HG02884 (cell line): Measurements from ENCODE around the gene SLC27A4.

Experiments used
- ATAC-seq: cut with Tn5 transposase; IDR thresholded peaks from one replicate; pipeline ENCODE4 v1.9.1; 2021; ENCODE audit warnings: mild to moderate bottlenecking, moderate library complexity; ENCODE audit not compliant: unreplicated experiment

The SLC27A4 gene

DNA sequence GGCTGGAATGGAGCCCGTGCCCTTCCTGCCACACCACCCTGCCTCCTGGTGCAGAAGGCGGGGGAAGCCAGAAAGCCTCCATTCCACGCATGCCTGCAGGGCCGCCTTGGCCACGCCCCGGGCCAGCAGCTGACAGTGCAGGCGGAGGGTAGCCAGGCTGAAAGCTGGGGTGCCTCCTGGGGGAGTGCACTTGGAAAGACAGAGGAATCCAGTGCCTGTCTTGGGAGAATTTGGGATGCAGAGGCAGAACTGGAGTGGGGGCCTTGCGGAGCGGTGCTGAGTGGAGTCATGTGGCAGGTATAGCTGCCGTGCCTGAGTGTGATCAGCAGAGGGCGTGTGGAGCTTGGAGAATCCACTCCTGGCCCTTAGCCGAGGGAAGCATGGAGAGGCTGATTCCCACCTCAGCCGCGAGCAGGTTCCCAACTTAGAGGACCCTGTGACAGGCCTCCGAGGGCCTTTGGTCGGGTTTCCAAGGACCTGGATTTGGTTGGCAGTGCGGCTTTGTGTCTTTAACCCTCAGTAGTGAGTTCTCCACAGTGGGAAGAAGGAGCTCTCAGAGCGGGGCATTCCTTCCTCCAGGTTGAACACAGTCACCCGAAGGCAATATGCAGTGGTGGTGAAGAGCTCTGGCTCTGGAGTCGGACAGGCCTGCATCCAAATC, 21.8 kb downstream of the SLC27A4 start:
- ATAC-seq, result peak; percentile 63

DNA sequence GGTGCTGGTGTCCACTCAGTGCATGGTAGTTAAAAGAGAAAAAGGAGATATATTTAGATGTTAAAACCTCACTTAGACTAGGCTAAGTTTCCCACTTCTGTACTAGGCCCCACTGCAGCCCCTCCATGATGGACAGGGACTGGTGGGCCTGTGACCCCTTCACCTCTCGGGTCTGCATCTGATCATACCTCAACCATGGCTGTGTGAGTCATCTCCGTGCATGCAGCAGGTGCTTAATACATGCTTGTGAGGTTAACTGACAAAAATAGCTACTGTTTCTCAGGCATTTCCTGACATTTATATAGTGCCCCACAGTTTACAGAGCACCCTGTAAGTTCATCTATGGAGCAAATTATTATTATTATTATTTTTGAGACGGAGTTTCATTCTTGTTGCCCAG, 22.4 kb downstream of the SLC27A4 start:
- ATAC-seq, result no peak

DNA sequence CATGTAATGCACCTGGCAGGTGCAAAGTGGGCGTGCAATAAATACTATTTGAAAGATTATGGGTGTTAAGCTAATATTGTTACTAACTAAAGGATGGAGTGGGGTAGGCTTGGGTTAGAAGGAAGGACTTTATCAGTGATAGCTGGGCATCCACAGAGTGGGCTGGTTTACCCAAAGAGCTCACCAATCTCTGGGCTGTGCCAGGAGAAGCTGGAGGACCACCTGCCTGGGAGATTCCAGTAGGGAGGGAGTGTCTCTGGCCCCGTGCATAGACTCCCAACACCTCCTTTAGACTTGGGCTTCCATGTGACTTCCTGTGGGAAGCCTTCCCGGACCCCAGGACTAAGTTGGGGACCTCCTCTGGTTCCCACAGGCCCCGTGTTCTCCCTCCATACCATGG, 25.2 kb downstream of the SLC27A4 start:
- ATAC-seq, result no peak

DNA sequence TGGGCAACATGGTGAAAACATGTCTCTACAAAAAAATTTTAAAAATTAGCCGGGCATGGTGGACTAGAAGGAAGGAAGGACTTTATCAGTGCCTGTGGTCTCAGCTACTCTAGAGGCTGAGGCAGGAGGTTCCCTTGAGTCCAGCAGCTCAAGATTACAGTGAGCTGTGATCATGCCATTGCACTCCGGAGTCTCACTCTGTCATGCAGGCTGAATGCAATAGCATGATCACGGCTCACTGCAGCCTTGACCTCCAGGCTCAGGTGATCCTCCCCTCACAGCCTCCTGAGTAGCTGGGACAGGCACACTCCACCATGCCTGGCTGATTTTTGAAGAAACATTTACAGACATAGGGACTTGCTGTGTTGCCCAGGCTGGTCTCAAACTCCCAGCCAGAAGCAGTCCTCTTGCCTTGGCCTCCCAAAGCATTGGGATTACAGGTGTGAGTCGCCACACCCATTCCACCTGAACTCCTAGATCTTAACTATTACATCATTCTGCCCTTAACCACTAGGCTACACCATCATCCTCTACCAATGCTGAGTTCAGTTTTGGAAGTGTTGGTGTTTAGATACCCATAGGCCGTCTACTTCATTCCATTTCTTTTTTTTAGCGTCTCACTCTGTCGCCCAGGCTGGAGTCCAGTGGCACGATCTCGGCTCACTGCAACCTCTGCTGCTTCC, 28.8 kb downstream of the SLC27A4 start:
- ATAC-seq, result no peak

DNA sequence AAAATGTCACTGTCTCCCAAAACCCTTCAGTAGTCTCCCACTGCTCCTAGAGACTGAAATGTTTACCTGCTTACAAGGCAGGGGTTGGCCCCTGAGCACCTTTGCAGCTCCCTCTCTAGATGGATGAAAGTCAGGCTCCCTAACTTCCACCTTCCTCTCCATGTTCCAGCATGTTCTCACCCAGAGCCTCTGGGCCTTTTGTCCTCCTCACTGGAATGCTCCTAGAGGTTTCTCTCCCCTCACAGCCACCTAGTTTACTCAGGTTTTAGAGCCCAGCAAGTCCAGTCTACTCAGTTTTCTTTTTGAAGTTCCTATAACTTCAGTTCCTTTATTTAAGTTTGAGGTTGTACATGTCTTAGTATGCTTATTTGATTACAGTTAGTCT, 30.0 kb downstream of the SLC27A4 start:
- no peak for ATAC-seq

DNA sequence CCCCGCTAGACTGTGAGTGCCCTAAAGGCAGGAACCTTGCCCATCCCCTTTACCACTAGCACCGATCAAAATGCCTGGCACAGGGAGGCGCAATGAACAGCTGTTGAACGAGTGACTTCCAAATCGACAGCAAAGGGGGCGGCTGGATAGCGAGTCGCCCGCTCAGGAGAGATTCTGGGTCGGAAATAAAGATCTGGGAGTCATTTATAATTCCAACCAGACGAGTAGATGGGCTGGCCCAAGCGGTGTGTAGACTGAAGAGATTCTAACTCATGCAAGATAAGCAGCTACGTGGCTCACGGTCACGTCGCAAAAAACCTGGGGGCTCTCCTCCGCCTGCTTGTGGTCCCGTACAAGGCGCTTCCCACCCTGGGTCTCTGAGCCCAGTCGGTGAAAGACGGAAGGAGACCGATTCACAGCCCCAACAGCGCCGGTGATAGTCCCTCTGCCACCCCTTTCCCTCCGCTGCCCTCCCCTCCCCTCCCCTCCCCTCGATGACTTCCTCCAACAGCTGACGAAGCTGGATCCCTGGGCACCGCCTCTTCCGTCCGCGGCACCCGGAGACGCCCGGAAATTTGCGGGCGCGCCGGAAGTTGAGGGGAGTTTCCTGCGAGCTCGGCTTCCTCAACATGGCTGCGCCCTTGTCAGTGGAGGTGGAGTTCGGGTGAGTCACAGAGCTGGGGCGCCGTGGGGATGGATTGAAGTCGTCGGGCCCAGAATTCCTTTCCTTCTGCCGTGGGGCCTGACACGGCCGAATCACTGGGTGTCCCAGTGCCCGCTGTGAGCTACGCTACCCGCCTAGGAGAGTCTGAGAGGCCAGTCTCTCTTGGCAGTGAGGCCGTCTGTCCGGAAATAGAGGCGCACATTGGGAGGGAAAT, 30.7 kb downstream of the SLC27A4 start, which contains the start of gene URM1:
URM1 (plus strand) TSS at position 623 of the 878 bp plus-strand sequence; CDS start at position 630, 7 bp downstream.
- peak; percentile 73 for ATAC-seq

DNA sequence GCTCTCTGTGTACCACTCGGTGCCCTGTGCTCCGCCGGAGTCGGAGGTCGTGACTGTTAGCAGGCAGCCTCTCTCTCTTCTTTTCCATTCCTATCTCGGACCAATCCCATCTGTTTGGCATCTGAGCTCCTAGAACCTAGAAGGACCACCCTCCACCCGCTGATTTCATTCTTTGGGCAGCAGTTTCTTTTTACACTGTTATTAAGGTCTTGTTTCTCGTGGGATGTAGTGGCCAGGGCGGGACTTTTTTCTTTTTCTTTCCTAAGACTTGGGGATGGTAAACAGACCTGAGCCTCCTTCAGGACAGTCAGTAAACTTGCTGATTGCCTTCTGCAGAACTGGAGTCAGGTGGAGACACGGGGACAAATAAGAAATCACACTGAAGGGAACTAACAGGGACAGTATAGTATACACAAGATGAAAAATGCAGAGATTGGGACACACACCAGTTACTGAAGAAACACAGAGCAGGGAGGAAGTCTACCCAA, 31.3 kb downstream of the SLC27A4 start:
- ATAC-seq, result no peak

DNA sequence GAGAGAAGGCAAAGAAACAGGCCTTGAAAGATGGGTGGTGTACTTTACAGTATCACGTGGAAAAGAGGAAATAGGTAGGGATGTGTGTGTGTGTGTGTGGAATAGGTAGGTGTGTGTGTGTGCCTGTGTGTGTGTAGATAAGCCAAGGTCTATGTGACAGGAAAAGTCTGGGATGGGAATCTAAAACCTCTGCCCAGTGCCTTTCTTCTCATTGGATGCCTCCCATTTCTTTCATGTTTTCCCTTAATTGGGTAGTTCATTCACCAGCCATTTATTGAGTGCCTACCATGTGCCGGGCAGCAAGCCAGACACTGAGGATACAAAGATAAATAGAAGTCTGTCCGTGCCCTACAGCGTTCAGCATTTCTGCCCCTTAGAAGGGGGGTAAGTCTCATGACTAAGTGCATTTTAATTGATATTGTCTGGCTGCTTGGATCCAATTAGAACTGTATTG, 31.9 kb downstream of the SLC27A4 start:
- no peak for ATAC-seq

DNA sequence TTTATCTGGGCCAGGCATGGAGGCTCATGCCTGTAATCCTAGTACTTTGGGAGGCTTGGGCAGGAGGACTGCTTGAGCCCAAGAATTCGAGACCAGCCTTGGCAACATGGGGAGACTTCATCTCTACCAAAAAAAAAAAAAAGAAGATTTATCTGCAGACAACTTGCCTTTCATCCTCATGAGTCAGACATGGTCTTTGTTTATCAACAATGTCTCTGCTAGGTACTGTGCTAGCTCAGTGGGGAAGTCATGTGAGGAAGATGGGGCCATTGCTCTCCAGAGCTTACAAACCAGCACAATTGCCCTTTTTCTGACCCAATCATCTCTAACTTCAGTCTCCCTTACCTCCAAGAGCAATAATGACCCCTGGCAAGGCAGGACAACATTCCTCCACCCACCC, 32.5 kb downstream of the SLC27A4 start:
- ATAC-seq, result no peak

DNA sequence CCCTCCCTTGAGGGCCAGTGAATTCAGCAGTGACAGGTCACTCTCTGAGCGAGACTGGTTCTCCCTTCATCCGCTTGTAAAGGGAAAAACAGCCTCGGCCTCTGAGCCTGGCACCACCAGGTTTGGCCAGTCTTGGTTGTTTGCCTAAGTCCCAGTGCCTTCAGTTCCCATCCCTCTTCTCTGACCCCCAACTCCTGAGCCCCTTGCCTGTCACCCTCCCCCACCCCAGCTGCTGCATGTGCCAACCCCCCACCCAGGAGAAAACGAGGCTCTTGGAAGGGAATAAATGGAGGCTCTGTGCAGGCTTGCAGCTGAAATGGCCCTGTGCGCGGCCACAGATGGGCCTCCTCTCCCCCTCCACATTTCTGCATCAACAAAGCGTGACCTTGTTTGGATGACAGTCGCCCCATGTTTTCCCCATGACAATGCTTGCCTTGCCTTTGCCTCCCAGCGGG, 33.9 kb downstream of the SLC27A4 start:
- no peak for ATAC-seq

DNA sequence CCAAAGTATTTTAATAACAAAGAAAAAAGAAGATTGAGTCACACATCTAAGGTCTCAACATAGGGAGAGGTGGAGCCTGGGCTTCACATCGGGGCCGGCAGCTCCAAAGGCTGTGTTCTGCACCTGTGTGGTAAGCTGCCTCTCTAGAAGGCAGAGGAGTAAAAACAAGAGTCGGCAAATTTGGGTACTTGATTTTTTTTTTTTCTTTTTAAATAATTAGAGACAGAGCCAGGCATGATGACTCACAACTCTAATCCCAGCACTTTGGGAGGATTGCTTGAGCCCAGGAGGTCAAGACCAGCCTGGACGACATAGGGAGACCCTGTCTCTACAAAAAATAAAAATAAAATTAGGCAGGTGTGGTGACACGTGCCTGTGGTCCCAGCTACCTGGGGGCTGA, 35.5 kb downstream of the SLC27A4 start:
- no peak for ATAC-seq

DNA sequence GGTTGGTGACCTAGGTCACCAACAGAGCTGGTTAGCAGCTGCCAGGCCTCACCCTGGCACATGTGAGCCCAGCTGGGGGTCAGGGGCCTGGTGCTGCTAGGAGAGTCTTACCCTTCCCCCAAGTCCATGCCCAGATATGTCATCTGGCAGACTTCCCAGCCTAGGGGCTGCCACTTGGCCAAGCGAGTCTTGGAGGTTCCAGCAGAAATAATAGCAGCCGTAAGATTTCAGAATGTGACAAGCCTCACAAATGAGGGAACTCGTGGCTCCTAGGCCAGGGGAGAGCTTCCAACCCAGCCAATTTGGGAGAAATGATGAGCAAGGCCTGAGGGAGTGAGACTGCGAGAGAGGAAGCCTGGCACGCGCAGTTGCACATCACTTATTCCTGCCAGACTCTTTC, 41.9 kb downstream of the SLC27A4 start:
- ATAC-seq, result no peak

DNA sequence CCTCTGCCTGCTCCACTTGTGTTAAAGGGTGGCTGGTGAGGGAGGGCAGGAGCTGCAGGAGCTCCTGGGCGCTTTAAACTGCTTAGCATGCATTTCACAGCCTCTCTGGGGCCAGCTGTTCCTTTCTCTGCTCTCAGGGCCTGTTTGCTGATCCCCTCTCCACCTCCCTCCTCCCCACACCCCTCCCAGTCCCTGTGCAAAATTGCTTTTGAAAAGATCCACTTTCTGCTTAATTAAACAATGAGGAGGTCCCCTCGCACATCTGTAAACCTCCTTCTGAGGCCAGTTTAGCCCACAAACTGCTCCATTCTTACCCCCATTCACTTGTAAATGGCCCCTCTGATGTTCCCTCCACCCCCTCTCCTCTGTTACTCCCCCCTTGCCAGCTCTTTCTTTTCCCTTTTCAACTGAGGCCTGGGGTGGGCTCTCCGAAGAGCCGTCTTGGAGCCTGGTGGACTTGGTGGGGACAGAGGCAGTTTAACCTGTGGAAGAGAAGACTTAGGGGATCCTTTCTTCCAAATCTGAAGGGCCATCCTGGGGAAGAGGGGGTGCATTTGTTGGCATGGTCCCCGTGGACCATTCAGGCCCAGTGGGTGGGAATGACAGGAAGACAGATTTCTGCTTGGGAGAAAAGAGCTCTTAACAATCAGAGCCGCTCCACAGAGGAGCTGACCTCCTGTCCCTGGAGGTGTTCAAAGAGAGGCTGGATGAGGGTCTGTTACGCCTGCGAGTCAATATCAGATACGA, 42.9 kb downstream of the SLC27A4 start:
- no peak for ATAC-seq

DNA sequence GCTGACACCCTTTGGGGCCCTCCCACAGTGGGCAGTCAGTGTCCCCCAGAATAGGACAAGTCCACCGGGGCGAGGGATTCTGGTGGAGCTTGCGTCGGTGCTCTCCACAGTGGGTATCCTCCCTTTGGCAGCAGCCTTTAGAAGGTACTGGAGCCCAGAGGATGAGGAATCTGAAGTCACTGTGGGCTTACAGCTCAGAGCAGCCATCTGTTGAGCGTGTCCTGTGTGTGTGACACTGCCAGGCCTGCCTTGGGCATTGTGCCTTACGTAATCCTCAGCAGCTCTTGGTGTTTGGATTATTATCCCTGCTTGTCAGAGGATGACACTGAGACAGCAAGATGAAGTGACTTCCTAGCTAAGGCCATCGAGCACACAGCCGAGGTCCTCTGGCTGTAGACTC, 43.5 kb downstream of the SLC27A4 start:
- ATAC-seq, result no peak

DNA sequence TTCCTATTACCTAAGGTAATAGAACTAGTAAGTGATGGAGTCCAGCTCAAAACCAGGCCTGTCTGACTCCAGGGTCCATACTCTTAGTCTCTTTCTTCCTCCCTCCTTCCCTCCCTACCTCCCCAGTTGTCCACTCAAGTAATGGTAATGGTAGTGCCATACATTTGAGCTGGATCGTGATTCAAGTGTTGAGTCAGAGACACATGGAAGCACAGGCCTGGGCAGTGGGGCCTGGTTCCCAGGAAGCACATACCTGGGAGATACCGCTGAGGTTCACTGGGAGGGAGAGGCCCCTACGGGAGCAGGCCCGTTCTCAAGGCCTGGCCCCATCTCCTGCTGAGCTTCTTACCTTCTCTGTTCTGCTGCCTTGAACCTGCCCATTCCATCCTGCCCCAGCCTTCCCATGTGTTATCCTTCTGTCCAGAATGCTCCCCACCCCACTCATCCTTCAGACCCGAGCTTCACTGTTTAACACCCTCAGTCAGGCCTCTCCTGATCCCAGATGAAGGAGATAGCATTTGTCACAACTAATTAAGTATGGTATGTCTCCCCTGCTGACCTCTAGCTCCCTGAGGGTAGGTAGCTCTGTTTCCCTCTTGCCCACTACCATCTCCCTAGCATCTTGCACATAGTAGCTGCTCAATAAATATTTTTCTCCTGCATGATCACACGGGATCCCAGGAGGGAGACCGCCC, 44.6 kb downstream of the SLC27A4 start:
- ATAC-seq, result no peak

DNA sequence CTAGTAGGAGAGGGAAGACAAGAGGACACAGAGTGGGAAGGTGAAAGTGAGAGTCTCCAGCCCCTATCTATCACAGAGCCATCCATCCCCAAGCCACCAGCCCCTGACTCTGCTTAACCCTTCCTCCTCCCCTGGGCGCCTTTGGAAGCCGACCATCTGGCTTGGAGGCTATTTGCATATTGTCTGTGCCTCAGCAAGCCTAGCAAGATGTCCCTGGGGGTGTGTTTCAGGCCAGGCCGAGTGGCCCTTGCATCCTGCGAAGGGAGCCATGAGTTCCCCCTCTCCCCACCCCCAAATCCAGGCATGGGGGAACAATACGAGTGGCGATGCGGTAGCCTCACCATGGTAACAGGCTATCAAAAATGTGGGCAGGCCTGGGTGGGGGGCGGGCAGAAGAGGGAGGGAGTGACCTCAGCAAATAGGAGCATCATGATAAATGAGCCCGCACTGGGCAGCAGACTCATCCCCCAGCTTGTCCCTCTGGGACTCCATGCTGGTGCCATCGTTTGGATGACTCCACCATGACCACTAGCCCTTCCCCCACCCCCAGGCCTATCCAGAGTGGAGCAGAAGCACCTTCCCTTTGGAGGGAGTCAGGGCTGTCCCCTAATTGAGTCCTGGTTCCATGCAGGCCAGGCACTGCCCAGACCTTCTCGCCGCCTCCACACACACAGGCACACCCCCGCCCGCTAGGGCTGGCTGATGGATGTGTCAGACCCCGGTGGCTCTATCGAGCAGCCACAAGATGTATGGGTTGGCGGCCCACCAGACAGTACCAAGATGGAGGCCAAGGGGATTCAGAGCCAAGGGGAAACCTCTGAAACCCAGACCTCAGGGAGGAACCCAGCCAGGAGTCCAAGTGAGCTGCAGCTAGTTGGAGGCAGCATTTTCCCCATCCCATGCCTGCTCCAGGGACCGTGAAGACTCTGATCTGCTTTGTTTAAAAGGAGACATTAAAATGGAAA, 45.5 kb downstream of the SLC27A4 start:
- no peak for ATAC-seq

DNA sequence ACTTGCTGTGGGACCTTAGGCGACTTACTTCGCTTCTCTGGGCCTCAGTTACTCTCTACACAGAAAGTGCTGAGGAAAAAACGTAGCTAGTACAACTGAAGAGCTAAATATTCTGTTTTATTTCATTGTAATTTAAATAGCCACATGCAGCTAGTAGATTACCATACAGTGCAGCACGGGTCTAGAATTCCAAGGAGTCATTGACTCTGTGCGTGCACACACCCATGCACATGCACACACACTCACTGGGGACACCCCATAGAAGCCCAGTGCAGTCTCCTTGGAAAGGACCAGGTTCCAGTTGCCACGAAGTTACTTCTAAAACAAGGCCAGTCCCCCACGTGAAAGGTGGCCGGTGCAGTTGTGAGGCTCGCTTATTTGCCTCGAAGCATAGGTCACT, 47.8 kb downstream of the SLC27A4 start:
- no peak for ATAC-seq

DNA sequence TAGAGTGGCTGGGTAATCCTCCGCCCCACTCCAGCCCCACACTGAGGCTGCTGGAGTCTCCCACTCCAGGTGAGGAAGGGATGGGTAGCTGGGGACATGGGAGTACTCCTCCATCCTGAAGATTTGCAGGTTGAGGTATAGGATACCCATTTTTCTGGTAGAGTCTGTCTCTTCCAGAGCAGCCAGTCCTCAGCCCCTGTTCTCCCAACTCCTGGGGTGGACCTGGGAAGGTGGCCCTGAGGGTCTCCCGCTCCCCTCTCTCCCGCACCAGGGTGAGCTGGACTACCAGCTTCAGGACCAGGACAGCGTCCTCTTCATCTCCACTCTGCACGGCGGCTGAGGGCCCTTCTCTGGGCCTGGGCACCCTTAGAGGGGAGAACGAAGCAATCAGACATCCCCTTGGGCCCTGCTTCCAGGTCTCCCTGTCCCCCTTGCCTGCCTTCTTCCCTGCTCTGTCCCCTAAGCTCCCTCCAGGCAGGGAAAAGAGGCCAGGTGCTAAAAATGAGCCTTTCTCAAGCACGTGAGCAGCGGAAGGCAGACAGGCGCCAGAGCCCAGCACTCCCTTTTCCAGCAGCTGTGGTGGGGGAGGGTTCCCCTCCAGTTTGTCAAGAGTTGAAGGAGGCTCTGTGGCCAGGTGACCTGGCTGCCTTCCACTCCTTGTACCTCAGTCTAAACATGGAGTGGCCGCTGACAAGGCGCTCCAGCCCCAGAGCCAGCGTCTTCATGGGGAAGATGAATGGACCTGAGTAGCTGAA, 49.2 kb downstream of the SLC27A4 start:
- no peak for ATAC-seq
